Sigmoid colon (tissue), 4 donors: ENCODE results near the gene CNTN1.

Experiments
- POLR2A ChIP-seq, 2 donors: fragments of 450-650 bp; IDR thresholded peaks; one replicate each; pipeline ENCODE4 v1.6.1; 2016; ENCODE audit warnings: antibody characterized with exemption in 2 of 2, mild to moderate bottlenecking in 2 of 2, moderate library complexity in 2 of 2
- POLR2AphosphoS5 ChIP-seq, 4 donors: sonication (generic); formaldehyde crosslinking; IDR thresholded peaks; one replicate each; pipeline ENCODE4 v1.6.1; 2017; ENCODE audit warnings: antibody characterized with exemption in 4 of 4
- TF ChIP-seq, protein P1 (sequence below), 4 experiments: fragments of 450-650 bp in 3 of 4; fragments of 200-600 bp in 1 of 4; IDR thresholded peaks; one replicate each; pipeline ENCODE4 v1.5.1; 2016 to 2019; ENCODE audit warnings: antibody characterized with exemption in 4 of 4, mild to moderate bottlenecking in 3 of 4, moderate library complexity in 2 of 4

GRCh38 chr12:40947797-40948196, 255.6 kb downstream of the CNTN1 start:
- TF ChIP-seq, protein P1, sequence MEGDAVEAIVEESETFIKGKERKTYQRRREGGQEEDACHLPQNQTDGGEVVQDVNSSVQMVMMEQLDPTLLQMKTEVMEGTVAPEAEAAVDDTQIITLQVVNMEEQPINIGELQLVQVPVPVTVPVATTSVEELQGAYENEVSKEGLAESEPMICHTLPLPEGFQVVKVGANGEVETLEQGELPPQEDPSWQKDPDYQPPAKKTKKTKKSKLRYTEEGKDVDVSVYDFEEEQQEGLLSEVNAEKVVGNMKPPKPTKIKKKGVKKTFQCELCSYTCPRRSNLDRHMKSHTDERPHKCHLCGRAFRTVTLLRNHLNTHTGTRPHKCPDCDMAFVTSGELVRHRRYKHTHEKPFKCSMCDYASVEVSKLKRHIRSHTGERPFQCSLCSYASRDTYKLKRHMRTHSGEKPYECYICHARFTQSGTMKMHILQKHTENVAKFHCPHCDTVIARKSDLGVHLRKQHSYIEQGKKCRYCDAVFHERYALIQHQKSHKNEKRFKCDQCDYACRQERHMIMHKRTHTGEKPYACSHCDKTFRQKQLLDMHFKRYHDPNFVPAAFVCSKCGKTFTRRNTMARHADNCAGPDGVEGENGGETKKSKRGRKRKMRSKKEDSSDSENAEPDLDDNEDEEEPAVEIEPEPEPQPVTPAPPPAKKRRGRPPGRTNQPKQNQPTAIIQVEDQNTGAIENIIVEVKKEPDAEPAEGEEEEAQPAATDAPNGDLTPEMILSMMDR (IDR thresholded peaks at IDR 0.05): no peak
- TF ChIP-seq POLR2A (IDR thresholded peaks at IDR 0.05) (no peak), POLR2AphosphoS5 (IDR thresholded peaks at IDR 0.05) (no peak)
